Stimulated activated effector memory CD8-positive, alpha-beta T cell treated with anti-CD3 and anti-CD28 coated beads, Interleukin-12 subunit alpha, Interleukin-12 subunit beta, amount 100 ng/mL, for 72 hours (primary cell): Measurements from ENCODE around the gene PAPOLB.
A peak's percentile ranks its signal among the peaks of the same experiment; 100 is the strongest.

ENCODE experiments used
- ATAC-seq: fragments of 150-1000 bp; cut with Tn5 transposase; 2 replicates; pipeline ENCODE4 v1.10.0; 2021
- DNase-seq, 2 donors: peaks; one replicate each; pipeline ENCODE4 v3.0.0; 2021 to 2022; ENCODE audit warnings: low spot score in 2 of 2
- H3K27ac Mint-ChIP-seq: one replicate; pipeline ENCODE4 v1.8.0; 2022; ENCODE audit warnings: mild to moderate bottlenecking, mixed read lengths
- H3K36me3 Mint-ChIP-seq: one replicate; pipeline ENCODE4 v1.8.0; 2022; ENCODE audit warnings: mild to moderate bottlenecking, mixed read lengths
- H3K4me1 Mint-ChIP-seq: one replicate; pipeline ENCODE4 v1.8.0; 2022; ENCODE audit warnings: mixed read lengths
- H3K4me3 Mint-ChIP-seq: one replicate; pipeline ENCODE4 v1.8.0; 2022; ENCODE audit warnings: mild to moderate bottlenecking, mixed read lengths
- H3K9me3 Mint-ChIP-seq: one replicate; pipeline ENCODE4 v1.8.0; 2022; ENCODE audit warnings: mixed read lengths

PAPOLB gene

DNA sequence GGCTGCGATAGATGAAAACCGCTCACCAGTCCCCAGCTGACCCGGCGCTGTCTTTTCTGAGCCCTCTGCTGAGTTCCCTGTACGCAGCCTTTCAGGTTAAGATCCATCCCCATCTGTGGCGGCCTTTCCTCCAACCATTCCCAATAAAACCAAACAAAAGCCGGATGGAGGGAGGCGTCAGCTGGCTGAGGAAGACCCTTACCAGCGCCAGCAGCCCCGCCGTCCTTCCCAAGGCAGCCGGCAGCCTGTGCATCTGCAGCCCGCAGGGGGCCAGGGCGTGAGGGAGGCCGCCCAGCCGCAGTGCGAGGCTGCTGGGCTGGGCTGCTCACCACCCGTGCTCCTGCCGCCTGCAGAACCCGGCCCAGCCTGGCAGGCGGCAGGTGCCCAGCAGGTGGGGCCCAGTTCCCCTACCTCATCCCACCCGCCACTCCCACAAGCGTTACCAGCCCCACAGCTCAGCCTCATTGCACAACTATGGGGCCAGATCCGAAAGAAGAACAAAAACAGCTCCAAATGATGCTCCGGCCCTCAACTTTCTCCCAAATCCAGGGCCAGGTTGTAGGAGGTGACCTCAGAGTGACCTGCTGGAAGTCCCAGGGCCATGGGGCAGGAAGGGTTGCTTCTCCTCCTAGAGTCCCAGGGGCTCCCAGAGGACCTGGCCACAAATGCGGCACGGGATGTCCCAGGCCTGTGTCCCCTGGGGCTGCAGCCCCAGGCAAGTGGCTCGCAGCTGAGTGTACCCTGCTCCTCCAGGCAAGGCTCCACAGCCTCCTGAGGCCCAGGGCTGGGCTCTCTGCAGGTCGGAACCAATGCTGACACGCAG lies 23.8 kb downstream of the PAPOLB start:
- H3K9me3 Mint-ChIP-seq = no peaks in the 10 kb centered on the region
- H3K27ac Mint-ChIP-seq = no peak overlapping the region
- no peak for ATAC-seq
- H3K36me3 Mint-ChIP-seq = no peaks in the 10 kb centered on the region
- no peak overlapping the region for H3K4me3 Mint-ChIP-seq
- no peaks in the 10 kb centered on the region for H3K4me1 Mint-ChIP-seq
- DNase-seq = no peak

DNA sequence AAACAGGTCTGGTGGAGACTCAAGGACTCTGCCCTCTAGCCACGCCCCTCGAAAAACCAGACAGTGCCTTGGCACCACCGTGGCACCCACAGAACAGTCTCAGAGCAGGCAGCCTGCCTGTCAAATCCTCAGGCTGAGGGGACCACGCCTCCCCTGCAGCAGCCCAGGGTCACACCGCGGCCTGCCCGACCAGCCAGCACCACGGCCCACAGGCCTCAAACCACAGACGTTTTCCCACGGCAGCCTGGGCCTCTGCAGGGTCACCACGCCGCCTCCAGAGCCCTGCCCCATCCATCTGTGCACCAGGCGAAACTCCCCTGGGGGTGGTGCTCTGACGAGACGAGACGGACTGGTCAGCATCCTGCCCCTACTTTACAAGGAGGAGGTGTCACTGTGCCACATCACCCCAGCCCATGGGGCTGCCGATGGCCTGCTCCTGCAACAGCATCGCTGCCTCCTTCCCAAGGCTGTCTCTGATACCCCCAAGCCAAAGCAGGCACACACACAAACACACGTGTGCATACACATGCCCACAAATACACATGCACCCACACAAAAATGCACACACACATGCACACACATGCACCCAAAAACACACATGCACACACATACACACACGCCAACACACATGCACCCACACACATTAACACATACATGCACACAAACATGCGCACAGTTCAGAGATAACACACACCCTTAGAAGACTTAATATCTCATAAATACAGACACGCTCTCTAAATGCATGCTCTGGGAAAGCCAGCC lies 24.6 kb downstream of the PAPOLB start:
- Mint-ChIP-seq H3K9me3 (no peaks in the 10 kb centered on the region), H3K4me1 (no peaks in the 10 kb centered on the region), H3K4me3 (no peak overlapping the region), H3K27ac (no peak overlapping the region), H3K36me3 (no peaks in the 10 kb centered on the region)
- no peak for DNase-seq
- ATAC-seq = no peak

DNA sequence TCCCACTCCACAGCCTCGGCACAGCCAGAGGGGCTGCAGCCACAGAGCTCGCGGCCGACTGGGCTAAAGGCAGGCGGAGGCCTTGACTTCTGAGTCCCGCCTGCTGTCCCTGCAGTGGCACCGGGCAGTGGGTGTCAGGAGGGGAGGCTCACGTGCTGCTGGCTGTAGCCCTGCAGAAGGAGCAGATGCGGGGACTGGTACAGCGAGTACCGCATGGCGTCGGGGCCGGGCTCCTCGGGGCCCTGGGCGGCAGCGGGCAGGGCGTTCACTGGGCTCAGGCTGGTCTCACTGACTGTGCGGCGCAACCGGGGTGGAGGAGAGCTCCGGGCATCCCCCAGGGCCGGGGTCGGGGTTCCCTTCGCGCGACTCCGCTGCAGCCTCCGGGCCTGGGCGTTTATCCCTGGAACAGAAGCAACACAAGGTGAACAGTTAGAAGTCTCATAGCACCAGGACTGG lies 25.6 kb downstream of the PAPOLB start:
- DNase-seq = no peak
- ATAC-seq = no peak
- Mint-ChIP-seq H3K27ac (no peak overlapping the region), H3K36me3 (no peaks in the 10 kb centered on the region), H3K9me3 (no peaks in the 10 kb centered on the region), H3K4me1 (no peaks in the 10 kb centered on the region), H3K4me3 (no peak overlapping the region)

DNA sequence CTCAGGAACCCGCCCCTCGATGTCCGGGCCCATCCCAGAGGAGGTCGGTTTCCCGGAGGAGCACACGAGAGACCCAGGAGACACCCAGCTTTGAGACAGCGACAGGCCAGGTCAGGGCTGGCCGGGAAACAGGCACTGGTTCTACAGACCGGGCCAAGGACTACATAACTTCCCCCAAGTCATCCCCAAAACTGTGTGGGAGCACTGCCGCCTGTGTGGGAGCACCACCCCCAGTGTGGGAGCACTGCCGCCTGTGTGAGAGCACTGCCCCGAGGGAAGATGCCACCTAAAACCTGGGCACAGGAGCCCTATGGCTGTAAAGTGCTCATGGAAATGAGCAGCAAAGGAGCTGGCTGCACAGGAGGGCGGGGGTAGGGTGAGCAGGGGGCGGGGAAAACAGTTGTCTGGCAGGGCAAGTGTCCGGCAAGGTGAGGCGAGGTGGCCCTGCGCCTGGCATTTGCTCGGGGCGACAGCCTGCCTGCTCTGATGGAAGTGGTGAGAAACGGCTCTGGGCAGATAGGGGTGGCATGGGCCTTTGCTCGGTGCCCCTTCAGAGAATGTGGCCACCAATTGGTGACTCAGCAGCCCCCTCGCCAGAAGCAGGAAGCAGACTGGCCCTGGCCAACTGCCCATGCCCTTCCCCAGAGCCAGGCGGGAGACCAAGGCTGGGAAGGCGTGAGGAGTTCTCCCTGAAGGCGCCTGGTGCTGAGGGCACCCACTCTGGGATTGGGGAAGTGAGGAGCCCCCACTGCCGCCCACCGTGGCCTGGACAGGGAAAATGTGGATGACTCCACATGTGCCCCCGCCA lies 26.2 kb downstream of the PAPOLB start:
- no peaks in the 10 kb centered on the region for H3K4me1 Mint-ChIP-seq
- DNase-seq (no peak), ATAC-seq (no peak)
- H3K36me3 Mint-ChIP-seq = no peaks in the 10 kb centered on the region
- no peak overlapping the region for H3K4me3 Mint-ChIP-seq
- H3K27ac Mint-ChIP-seq = no peak overlapping the region
- H3K9me3 Mint-ChIP-seq = no peaks in the 10 kb centered on the region

DNA sequence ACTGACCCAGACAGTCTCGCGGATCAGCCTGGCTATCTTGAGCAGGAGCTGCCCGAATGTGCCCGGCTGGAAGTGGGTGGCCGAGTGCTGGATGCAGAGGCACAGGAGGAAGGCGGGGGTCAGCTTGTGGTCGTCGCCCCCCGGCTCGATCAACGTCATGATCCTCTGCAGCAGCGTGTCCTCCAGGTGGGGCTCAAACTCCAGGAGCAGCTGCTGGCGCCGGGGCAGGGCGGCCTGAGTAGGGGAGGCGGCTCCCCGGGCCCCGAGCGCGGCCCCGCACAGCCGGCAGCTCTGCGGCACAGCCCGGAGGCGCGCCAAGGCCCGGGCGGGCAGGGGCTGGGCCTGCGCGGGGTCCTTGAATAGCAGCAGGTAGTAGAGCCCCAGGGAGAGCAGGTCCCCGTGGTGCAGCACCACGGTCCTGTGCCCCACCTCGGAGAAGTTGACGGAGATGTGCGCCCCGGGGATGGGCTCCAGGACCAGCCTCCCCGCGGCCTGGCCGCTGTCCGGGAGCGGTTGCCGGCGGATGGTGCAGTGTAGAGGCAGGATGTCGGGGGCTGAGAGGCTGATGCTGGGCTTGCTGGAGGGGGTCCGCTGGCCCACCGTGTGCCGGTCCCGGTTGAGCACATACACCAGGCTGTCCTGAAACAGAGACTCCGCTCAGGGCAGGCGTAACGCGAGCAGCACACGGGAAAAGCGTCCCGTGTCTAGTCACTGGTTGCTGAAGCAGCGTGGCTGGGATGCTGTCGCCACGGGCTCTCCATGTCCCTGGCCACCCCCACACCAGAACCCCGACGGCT lies 27.0 kb downstream of the PAPOLB start:
- Mint-ChIP-seq H3K4me1 (peaks cover 6% of the 10 kb centered on the region), H3K27ac (no peak overlapping the region), H3K36me3 (no peaks in the 10 kb centered on the region), H3K4me3 (no peak overlapping the region), H3K9me3 (no peaks in the 10 kb centered on the region)
- DNase-seq = no peak
- no peak for ATAC-seq

DNA sequence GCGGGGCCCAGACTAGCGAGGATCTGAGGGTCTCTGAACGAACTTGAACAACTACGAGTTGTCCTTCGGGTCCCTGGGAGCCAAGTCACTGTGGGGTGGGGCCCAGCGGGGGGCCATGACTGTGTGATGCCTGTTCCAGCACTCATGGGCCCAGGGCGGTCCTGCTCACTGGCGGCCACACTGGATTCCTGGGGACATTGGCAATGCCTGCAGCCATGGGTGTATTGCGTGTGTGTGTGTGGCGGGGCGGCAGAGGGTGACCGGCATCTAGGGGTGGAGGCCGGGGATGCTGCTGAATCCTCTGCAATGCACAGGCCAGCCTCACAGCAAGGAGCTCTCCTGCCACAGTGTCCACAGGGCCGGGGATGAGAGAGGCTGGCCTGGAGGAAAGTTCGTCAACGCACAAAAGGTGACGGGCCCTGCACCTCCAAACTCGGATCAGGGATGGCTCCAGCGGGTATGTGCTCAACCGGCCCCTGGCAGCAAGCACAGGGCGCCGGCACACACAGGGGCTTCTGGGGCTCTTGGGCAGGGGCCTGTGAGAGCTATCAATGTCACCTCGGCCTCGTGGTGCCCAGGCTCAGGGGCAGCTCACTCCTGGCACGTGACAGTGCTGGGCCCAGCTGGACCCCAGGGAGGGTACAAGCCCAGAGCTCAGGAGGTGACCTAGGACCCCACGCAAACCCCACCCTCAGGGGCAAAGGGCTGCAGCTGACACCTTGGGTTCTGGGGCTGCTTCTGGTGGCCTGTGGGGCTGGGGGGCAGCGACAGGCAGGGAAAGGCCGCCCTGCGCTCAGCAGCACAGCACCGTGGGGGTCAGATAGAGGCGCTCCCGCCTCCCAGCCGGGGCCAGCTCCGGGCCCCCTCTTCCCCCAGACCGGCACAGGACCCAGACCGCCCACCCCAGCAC lies 27.9 kb downstream of the PAPOLB start:
- H3K36me3 Mint-ChIP-seq = no peaks in the 10 kb centered on the region
- H3K27ac Mint-ChIP-seq = no peak overlapping the region
- no peak for ATAC-seq
- no peak for DNase-seq
- H3K9me3 Mint-ChIP-seq = no peaks in the 10 kb centered on the region
- peaks cover 8% of the 10 kb centered on the region for H3K4me1 Mint-ChIP-seq
- H3K4me3 Mint-ChIP-seq = no peak overlapping the region

DNA sequence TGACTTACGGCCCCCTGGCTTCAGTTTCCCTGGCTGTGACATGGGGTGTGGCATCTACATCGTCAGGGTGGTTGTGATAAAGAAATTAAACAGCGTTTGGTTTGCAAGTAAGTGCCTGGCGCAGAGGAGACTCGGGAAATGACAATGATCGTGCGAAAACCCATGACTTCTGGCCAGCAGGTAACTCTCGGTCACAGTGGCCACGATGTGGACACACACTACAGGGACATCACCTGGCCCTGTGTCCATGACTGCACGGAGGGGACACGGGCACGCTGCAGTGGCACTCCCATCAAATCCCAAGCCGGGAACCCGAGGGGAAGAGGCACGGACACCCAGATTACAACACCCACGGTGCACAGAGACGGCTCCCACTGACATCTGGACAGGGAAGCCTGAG lies 28.7 kb downstream of the PAPOLB start:
- ATAC-seq = no peak
- Mint-ChIP-seq H3K36me3 (no peaks in the 10 kb centered on the region), H3K27ac (no peak overlapping the region), H3K4me3 (no peak overlapping the region), H3K9me3 (no peaks in the 10 kb centered on the region), H3K4me1 (peaks cover 8% of the 10 kb centered on the region)
- no peak for DNase-seq

DNA sequence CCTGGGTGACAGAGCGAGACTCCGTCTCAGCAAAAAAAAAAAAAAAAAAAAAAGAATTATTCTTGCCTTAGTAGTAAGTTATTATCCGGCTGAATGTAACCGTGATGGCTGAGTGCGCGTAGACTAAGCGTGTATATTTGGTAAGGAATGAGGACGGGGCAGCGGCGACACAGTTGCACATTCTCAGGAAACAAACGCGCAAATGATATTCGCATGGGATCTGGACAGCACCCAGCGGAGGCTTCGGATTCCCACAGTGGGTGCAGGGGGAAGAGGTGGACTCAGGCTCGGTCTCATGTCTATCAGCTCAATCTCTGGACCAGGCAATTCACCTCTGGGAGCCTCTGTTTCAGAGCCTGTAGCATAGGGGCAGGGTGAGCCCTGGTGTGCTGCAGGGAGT lies 29.1 kb downstream of the PAPOLB start:
- DNase-seq (no peak), ATAC-seq (no peak)
- Mint-ChIP-seq H3K27ac (no peak overlapping the region), H3K36me3 (no peaks in the 10 kb centered on the region), H3K4me3 (no peak overlapping the region), H3K9me3 (no peaks in the 10 kb centered on the region), H3K4me1 (peaks cover 8% of the 10 kb centered on the region)

DNA sequence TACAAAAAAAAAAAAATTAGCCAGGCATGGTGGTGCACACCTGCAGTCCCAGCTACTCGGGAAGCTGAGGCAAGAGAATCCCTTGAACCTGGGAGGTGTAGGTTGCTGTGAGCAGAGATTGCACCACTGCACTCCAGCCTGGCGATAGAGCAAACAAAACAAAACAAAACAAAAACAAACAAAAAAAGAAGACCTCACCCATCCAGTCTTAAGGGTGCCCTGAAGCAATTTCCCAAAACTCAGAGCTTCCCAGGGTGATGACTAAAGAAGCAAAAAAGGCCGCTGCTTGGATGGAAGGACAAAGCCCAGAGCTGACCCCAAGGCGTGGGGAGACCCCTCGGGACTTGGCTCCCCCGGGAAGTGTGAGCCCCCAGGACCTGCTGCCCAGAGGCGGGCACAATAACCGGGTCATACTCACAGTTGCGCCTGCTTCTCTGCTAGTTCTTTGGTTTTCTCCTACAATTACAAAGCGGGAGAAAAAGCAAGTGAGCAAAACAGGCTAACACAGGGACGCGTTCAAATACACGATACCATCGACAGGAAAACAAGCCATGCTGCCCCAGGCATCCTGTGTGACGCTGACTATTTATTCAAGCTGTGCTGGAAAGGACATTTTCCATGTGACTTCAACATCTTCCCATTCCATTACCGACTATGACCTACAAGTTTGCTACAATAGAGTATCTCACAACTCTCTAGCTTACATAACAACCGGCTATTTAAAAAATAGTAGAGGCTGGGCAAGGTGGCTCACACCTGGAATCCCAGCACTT lies 29.9 kb downstream of the PAPOLB start:
- Mint-ChIP-seq H3K9me3 (no peaks in the 10 kb centered on the region), H3K4me1 (peaks cover 8% of the 10 kb centered on the region), H3K27ac (no peak overlapping the region), H3K36me3 (no peaks in the 10 kb centered on the region), H3K4me3 (no peak overlapping the region)
- ATAC-seq = no peak
- DNase-seq = no peak

DNA sequence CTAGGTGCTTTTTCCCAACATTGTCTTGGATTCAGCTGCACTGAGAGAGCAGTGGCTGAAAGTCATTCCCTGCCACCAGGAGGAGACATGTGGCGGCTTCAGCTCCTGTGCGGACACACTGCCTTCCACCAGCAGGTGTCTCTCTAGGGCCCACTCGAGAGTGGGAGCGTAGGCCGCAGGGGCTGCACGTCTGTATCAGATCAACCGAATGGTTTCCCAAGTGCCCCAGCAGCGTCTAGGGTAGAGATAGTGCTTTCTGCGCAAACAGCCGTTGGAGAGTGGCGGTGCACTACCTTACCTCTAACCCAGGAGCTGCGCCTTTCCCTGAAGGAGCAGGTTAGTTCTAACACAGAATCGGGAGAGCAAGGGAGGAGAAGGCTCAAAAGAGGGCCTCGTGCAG lies 31.7 kb downstream of the PAPOLB start:
- H3K27ac Mint-ChIP-seq = no peak overlapping the region
- peak; percentile 79 for ATAC-seq
- DNase-seq = peak in 1 of 2 donors; percentile 60
- no peaks in the 10 kb centered on the region for H3K36me3 Mint-ChIP-seq
- H3K9me3 Mint-ChIP-seq = no peaks in the 10 kb centered on the region
- no peak overlapping the region for H3K4me3 Mint-ChIP-seq
- peaks cover 8% of the 10 kb centered on the region for H3K4me1 Mint-ChIP-seq

DNA sequence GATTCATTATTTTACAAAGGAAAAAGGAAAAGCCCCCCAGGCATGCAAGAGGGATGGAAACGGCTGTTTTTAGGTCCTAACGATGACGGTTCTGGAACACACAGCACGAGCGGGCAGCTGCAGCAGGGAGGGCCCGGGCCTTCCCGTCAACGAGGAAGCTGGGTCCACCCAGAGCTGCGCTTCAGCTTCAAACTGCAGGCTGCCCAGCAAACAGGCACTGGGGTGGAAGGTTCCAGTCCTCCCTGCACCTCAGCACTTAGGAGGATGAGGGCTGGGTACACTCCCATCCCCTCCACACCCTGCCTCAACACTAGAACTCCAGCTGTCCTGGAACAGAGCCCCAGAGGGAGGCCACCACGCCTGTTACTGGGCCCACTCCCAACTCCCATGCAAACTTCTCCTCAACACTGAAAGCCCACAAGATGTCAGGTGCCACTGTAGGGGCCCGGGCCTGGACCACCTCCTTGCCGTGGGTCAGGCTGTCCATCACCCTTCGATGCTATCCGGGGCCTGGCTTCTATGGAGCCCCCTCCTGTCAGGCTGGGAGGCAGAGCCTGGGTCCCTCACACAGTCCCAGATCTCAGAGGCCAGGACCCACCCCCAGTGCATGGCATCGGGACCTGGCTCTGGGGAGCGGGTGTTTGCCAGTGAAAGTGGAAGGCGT lies 33.0 kb downstream of the PAPOLB start:
- ATAC-seq (no peak), DNase-seq (no peak)
- Mint-ChIP-seq H3K9me3 (no peaks in the 10 kb centered on the region), H3K4me3 (no peak overlapping the region), H3K4me1 (peaks cover 8% of the 10 kb centered on the region), H3K27ac (no peak overlapping the region), H3K36me3 (no peaks in the 10 kb centered on the region)

DNA sequence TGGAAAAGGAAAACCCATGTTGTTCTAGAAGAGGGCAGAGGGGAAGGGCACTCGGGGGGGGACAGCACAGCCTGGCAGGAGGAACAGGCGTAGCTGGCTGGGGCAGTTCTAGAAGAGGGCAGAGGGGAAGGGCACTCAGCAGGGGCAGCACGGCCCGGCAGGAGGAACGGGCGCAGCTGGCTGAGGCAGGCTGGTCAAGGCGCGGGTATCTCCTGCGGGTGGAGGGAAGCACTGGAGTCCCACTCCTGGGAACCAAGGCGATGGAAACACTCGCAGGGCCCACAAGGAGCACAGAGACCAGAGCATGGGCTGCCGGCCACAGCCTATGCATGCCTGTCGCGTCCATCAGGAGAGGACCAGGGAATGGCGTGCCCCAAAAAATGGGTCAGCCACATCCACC lies 36.7 kb downstream of the PAPOLB start:
- Mint-ChIP-seq H3K9me3 (no peaks in the 10 kb centered on the region), H3K27ac (no peak overlapping the region)

DNA sequence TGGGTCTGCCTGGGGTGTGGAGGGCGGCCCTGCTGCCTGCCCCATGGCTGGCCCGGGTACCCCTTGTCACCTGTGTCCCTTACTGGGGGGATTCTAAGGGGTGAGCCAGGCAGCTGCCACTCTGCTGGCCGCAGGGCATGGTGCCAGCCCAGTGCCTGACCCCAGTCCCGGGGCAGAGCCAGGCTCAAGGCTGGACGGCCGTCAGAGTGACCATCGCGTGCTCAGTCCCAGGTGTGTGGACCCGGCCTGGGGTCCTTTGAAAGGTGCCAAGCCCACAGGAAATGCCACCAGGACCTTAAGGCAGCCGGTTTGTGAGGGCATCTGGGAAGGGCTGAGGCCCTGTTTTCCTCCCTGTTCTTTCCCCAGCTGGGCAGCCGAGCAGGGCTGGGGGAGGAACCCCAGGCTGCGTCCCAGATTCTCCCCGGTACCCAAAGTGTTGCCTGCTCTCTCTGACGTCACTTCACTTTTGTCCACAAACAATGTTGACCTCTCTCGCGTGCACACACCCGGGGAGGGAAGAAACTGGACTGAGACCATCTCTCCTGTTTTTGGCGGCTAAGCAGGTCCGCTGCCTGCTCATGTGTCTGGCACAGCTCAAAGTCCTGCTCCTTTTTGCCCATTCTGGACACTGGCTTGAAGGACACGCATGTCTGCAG lies 37.6 kb downstream of the PAPOLB start:
- peak; percentile 11 for ATAC-seq
- Mint-ChIP-seq H3K4me1 (no peaks in the 10 kb centered on the region), H3K36me3 (no peaks in the 10 kb centered on the region)

More for the DNA sequence above, 36.7 kb downstream of the PAPOLB start:
- H3K4me1 Mint-ChIP-seq = peaks cover 5% of the 10 kb centered on the region
- DNase-seq (no peak), ATAC-seq (no peak)
- H3K36me3 Mint-ChIP-seq = no peaks in the 10 kb centered on the region
- H3K4me3 Mint-ChIP-seq = no peak overlapping the region

More for the DNA sequence above, 37.6 kb downstream of the PAPOLB start:
- Mint-ChIP-seq H3K9me3 (no peaks in the 10 kb centered on the region), H3K4me3 (no peak overlapping the region), H3K27ac (no peak overlapping the region)
- no peak for DNase-seq
